GM12891 (cell line): ENCODE measurements around the gene ACTR5.

Experiments
- DNase-seq: peaks from one replicate; pipeline ENCODE4 v3.0.0; 2011; ENCODE audit warnings: low spot score; ENCODE audit not compliant: insufficient read length
- FAIRE-seq: peaks from 2 replicates; lab custom pipeline; 2011; peaks lifted over from hg19 to GRCh38; lab: Jason Lieb, UNC
- PAX5 ChIP-seq: IDR thresholded peaks from 2 replicates; pipeline ENCODE4 v1.6.1; 2011; ENCODE audit warnings: low read length, moderate library complexity, mild to moderate bottlenecking; ENCODE audit not compliant: insufficient read depth, severe bottlenecking
- POLR2A ChIP-seq: IDR thresholded peaks from 2 replicates; pipeline ENCODE4 v1.6.1; 2011; ENCODE audit warnings: low read depth, low read length, control low read depth
- POLR2AphosphoS5 ChIP-seq: IDR thresholded peaks from 2 replicates; pipeline ENCODE4 v1.6.1; 2011; ENCODE audit warnings: low read depth, low read length, control low read depth
- POU2F2 ChIP-seq: IDR thresholded peaks from 2 replicates; pipeline ENCODE4 v1.6.1; 2011; ENCODE audit warnings: low read depth, mild to moderate bottlenecking, control low read depth, low read length, moderate library complexity
- SPI1 ChIP-seq: IDR thresholded peaks from 2 replicates; pipeline ENCODE4 v1.6.1; 2011; ENCODE audit warnings: low read depth, low read length, control low read depth
- TAF1 ChIP-seq: IDR thresholded peaks from 2 replicates; pipeline ENCODE4 v1.6.1; 2011; ENCODE audit warnings: low read depth, low read length, control low read depth

Gene ACTR5

GRCh38 chr20:38747495-38748096, 664 bp upstream of the ACTR5 start:
- FAIRE-seq: no peak
- no peak for TF ChIP-seq PAX5
- peak; percentile 10 for DNase-seq

GRCh38 chr20:38748861-38749149, 545 bp downstream of the ACTR5 start:
- DNase-seq: no peak
- TF ChIP-seq POLR2A: no peak
- TF ChIP-seq POU2F2: no peak
- peak; percentile 68 for FAIRE-seq

GRCh38 chr20:38751360-38751976, 3.2 kb downstream of the ACTR5 start:
- FAIRE-seq (peak; percentile 68), DNase-seq (no peak)
- TF ChIP-seq POLR2A: no peak
- no peak for TF ChIP-seq TAF1
- no peak for TF ChIP-seq POLR2AphosphoS5
- no peak for TF ChIP-seq POU2F2
- no peak for TF ChIP-seq PAX5
- TF ChIP-seq SPI1: no peak

GRCh38 chr20:38752029-38752428, 3.8 kb downstream of the ACTR5 start:
- TF ChIP-seq TAF1: no peak
- TF ChIP-seq POU2F2: no peak
- no peak for TF ChIP-seq POLR2A
- TF ChIP-seq SPI1: no peak
- no peak for TF ChIP-seq PAX5
- TF ChIP-seq POLR2AphosphoS5: no peak
- no peak for DNase-seq
- FAIRE-seq: no peak

- FAIRE-seq (no peak), DNase-seq (no peak)
- TF ChIP-seq TAF1: no peak
- no peak for TF ChIP-seq POLR2AphosphoS5
- no peak for TF ChIP-seq SPI1
- no peak for TF ChIP-seq POU2F2
- TF ChIP-seq PAX5: no peak
- TF ChIP-seq POLR2A: no peak
Measured at GRCh38 chr20:38754924-38755323, 6.7 kb downstream of the ACTR5 start.

- no peak for FAIRE-seq
- TF ChIP-seq SPI1 (no peak), POU2F2 (no peak), PAX5 (no peak), POLR2AphosphoS5 (no peak), TAF1 (no peak), POLR2A (no peak)
- no peak for DNase-seq
Measured at GRCh38 chr20:38755324-38755910, 7.2 kb downstream of the ACTR5 start.

- FAIRE-seq: no peak
- TF ChIP-seq POLR2AphosphoS5 (no peak), POLR2A (no peak), POU2F2 (no peak), PAX5 (no peak), SPI1 (no peak), TAF1 (no peak)
- DNase-seq: no peak
Measured at GRCh38 chr20:38757145-38757775, 9.0 kb downstream of the ACTR5 start.

- TF ChIP-seq TAF1: no peak
- DNase-seq (no peak), FAIRE-seq (no peak)
Measured at GRCh38 chr20:38759106-38759505, 10.8 kb downstream of the ACTR5 start.

- TF ChIP-seq POLR2AphosphoS5: no peak
- no peak for TF ChIP-seq SPI1
- no peak for TF ChIP-seq POLR2A
- no peak for TF ChIP-seq PAX5
- FAIRE-seq (no peak), DNase-seq (no peak)
Measured at GRCh38 chr20:38760978-38761377, 12.7 kb downstream of the ACTR5 start.

GRCh38 chr20:38762174-38762573, 13.9 kb downstream of the ACTR5 start:
- TF ChIP-seq POLR2A (no peak), POLR2AphosphoS5 (no peak), TAF1 (no peak), SPI1 (no peak), POU2F2 (no peak), PAX5 (no peak)
- DNase-seq (no peak), FAIRE-seq (no peak)
